HG03432 (cell line): Measurements from ENCODE around the gene IRF2.
A peak's percentile ranks its signal among the peaks of the same experiment; 100 is the strongest.

ENCODE experiments used
- ATAC-seq: cut with Tn5 transposase; IDR thresholded peaks from one replicate; pipeline ENCODE4 v1.9.1; 2021; ENCODE audit warnings: mild to moderate bottlenecking, moderate library complexity; ENCODE audit not compliant: unreplicated experiment

The IRF2 gene

DNA sequence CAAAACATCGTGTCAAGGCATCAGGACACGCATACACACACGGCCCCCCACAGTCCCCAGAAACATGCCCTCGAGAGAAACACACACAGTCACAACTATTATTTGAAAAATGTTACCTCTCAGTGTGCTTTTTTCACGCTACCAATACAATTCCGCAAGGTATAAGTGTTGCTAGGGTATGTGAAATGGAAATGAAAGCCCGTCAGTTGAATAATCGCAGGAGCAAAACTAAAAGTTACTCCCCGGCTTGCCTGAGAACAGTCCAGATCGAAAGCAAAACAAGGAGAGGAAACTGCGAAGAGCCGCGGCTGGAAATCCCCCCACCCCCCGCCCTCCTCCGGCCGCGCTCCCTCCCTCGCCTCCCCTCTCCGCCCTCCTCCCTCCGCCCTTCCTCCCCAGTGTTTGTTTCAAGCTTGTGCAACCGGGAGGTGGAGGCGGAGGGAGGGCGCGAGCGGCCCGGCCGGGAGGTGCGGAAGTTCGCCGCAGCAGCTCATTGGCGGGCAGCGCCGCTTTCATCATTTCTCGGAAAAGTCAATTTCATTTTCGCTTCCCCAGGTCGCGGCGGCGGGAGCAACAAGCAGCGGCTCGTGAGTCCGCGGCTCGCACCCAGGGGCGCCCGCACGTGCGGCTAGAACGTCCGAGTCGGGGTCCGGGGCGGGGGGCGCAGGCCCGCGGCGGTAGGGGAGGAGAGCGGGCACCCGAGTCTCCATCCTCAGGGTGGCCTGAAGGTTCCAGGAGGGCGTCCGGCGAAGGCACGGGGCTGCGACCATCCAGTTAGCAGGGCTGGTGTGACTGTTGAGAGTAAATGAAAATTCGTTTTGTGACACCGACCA, at the start of gene IRF2:
Gene IRF2, minus strand, starts transcription at position 288 of the 833 bp plus-strand sequence. CDS start 45,486 bp downstream, outside the sequence.
- ATAC-seq, result peak; percentile 71

DNA sequence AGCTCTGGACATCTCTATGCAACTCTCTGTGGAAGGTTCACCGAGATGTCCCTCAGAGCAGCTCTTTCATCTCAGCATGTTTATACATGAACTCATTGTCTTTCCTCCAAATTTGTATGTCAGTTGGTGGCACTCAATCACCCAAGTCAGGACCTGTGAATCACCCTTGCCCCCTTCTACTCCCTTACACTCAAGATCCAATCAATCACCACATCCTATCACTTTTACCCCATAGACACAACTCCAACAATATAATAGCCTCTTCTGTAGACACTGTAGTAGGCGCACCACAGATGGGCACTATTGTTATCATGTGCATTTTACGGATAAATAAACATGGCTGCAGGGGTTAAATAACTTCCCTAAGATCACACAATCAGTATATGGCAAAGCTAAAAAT, 41.3 kb upstream of the IRF2 start:
- no peak for ATAC-seq

DNA sequence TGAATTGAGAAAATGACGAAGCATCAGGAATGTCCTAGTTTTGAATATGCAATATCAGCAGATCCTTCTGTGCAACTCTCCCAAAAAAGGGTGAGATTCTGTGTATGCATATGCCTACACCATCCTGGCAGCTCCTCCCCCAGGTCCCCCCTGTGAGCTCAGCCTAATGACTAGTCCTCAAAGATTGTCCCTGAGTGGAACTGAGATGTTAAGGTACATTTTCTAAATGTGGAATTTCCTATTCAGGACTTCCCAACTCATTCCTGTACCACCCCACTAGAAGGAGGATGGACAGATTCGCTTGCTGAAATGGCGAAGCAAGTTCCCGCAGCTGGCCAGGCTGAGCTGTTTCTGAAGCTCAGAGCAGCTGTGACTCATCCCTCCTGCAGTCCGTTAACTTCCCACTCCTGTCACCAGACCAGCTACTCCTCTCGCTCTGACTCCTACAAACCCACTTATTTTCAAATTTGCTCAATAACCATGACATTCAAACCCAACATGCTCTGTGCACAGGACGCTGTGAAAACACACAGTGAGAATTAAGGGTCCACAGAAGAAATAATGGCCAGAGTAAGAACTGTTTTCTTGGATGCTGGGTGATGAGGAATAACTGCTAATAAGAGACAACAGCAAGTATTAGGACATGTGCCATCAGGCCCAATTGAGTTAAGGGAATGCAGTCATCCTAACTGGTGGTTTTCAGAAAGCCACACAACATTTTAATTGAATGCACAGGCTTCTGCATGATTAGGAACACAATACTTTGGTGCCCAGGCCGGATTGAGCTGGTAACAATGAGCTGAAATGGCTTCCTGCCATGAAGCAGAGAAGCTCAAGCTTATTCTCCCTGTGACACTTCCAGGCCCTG, 40.0 kb upstream of the IRF2 start:
- ATAC-seq, result peak; percentile 97

DNA sequence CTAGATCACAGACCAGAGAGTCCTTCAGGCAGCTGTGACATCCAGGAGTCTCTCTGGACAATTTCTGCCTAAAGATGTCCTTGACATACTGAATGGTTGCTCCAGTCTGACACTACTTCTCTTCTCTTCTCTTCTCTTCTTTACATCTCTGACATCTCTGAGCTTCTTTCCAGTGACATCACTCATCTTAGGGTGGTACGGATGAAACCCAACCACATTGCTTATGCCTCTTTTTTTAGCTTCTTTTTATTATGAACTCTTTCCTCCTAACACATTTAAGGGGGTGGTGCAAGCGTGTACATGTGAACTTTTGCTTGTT, 39.4 kb upstream of the IRF2 start:
- peak; percentile 17 for ATAC-seq

DNA sequence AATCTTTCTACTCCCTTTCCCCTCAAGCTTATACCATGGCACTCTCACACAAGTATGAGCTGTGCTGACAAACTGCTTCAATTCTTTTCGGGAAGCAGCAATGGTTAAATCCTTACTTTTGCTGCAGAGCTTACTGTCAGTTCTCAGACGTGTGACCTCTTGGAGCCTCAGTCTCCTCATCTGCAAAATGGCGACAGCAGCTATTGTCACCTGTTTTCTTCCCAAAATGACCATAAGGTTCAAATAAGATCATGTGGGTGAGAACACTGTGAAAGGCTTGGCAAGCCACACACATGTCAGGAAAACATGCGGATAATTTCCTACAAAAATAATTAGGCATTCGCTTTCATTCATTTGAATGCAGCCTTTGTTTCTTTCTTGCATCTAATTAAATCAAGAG, 36.8 kb upstream of the IRF2 start:
- ATAC-seq, result no peak

DNA sequence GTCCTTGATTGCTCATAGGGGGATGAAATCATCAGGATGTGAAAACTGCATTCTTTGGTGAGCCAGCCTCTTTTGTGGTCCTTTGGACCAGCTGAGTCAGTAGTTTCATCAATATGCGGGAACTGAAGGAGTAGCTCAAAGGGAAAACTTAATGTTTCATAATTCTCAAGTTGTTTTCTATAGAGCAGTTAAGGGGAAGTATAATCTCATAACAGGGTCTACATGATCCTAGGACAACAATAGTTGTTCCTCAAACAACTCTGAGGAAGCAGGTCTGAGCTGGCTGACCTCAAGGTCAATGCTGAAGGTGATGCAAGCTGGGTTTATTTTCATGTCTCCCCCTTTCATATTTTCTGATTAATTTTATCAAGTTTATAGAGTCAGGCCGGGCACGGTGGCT, 36.1 kb upstream of the IRF2 start:
- ATAC-seq, result no peak

DNA sequence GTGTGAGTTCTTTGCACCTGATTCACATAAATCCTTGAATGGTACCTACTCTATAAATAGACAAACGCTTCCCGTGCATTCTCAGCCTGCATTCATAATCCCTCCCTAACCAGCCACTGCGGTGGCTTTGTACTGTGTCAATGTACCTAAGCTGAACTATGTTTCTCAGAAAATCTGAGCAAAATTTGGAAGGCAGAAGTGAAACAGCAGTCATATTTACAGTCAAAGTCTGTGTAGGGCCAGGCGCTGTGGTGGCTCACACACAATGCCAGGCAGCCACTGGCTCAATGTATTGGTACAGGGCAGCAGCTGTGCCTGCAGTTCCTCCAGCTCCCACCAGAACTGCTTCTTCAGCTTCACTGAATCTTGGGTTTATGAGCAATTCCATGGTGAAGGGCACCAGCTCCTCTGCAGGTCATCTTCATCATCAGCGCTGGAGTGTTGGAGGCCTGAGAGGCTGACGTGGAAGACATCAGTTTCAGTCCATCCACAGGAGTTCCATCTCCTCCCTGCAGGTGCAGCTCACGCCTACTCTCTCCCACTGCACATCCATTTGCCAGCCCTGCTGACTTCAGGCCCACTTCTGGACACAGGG, 32.3 kb upstream of the IRF2 start:
- ATAC-seq, result peak; percentile 96

DNA sequence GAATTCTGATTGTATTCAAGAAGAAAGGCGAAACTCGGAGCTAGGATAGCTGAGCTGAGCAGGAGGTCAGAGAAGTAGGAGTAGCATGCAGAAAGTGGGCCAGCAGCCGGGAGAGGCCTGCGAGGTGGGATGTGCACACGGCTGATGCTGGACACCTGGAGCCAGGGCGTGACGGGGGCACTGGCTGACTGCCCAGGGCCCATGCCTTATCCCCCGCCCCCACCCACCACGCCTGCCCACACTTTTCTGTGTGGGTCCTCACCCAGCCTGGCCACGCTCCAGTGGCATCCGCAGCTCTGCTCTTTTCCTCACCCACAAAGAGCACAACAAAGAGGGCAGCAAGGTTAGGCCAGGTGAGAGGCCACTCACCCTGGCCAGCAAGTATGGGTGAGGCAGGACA, 30.0 kb upstream of the IRF2 start:
- ATAC-seq, result peak; percentile 1

DNA sequence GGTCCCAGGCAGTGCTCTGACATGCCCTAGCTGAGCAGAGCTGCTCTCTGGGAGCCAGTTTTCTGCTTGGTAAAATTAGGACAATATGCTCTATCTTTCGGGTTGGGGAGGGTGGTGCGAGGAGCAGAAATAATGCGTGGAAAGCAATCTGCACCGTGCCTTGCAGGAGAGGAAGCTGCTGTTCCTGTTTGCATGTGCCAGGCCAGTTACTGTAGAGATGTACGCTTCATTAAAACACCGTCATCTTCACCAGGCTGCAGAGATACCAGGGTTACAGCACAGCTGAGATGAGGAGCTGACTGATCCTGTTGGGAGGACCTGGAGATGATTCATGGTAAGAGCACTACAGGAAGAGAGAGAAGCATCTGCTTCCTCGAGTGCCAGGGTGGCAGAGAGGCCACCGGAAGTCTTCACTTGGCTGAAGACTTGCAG, 29.5 kb upstream of the IRF2 start:
- peak; percentile 29 for ATAC-seq

DNA sequence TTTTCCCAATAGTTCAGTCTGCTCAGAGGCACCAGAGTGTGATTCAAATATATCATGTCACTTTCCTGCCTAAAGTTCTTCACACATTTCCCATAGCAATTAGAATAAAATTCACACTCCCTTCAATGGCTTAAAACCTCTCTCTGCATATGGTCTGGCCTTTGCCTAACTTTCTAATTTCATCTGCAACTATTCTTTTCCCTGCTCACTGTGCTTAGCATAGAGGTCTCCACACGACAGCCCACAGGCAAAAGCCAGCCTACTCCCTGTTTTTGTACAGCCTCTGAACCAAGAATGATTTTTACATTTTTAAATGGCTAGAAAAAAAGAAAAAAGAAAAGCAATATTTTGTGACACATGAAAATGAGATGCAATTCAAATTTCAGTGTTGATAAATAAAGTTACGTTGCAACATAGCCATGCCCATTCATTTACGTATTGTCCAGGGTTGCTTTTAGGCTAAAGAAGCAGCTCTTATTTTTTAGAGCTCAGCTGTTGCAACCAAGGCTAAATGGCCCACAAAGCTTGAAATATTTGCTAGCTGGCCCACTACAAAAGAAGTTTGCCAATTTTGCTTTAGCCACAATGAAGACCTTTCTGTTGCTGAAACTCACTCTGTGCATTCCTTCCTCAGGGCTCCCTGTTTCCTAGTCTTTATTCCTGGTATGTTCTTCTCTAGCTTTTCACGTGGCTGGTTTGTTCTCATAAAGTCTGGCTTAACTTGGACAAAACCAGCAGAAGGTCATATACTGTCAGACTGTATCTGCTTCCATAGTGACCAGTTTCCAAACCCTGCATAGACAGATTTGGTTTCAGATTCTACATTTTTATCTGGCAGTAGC, 26.6 kb upstream of the IRF2 start:
- no peak for ATAC-seq

DNA sequence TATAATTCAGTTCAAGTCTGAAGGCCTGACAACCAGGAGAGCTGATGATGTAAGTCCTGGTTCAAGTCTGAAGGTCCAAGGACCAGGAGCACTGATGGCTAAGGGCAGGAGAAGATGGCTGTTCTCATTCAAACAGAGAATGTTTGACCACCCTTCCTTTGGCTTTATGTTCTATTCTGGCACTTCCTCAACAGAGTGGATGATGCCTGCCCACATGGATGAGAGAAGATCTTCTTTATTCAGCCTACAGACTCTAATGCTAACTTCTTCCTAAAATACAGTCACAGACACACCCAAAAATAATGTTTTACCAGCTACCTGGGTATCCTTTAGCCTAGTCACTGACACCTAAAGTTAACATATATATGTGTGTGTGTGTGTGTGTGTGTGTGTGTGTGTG, 25.6 kb upstream of the IRF2 start:
- no peak for ATAC-seq

DNA sequence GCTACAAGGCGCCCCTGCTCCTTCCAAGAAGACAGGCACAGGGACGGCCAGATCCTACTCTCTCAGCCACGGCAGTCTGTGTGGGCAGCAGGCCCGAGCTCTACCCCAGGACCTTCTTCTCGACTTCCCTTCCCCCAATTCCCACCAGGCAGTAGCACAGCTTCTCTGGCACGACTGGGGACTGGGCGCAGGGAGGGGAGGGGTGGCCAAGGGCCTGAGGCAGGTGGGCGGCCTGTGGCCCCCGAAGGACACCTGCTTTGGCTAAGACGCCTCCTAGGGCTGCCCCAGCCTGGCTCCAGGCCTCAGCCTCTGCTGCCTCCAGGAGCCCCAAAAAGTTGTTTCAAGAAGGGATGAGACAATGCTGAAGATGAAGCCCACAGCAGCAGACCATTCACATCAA, 24.2 kb upstream of the IRF2 start:
- ATAC-seq, result no peak

DNA sequence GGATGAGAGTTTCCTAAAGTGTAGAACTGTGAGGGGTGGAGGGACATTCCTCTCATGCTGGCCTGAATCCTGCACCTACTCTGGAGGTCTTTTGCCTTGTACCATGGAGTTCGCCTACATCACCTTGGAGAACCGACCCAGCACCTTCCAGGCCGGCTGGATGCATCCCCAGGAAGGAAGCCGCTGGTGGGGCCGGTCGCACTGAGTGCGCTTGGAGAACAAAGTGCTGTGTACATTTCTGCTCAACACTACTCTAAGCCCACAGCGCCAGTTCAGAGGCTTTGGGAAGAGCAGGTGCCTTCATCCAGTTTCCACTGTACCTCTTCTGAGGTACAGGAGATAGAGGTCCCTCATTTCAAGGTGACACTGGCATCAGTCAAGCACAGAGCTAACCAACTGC, 15.4 kb upstream of the IRF2 start:
- no peak for ATAC-seq

DNA sequence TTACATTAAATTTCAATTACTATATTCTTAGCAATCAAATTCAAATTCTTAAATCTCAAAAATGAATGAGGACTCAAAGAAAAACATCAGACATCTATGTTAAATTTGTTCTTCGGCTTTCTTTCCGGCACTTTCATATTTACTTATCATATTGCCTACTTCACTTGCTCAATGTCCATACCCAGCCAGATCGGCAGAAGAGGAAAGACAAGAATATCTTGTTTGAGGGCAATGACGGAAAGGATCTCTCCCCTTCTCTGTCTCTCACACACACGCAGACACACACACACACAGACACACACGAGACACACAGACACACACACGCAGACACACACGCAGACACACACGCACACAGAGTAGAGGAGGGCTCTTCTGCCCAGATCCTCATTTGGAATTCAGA, 13.2 kb upstream of the IRF2 start:
- no peak for ATAC-seq

DNA sequence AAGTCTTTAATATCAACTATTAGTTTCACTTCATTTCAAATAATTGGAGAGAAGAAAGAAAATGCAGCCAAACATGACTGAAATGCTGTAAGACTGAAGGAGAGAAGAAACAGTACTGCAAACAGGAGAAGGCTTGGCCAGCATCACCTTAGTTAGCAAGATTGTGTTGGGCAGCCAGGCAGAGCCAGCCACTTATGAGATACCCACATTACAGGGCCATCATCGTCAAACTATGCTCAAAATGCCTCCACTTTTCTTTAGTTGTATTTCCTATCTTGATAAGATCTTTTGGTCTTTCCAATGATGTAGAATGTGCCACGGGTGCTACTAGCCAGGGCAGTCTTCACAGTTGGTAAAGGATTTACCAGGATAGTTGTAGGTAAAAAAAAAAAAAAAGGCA, 10.9 kb upstream of the IRF2 start:
- ATAC-seq, result no peak

DNA sequence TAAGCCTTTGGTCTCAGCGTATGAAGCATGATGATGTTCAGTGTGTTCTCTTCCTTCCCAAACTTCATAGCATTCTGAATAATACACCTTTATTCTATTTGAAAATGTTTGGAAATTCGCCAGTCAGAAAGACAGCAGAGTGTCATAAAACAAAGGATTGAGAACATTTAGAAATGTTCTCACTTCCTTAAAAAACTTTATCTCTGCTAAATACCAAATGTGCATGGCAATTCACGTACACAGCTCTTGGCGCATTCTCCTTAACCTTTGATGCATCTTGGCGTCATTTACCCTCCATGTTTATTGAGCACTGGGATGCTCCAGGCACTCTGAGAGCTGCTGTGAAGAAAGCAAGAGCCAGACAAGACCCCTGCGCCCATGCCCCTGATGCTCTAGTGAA, 7.2 kb upstream of the IRF2 start:
- no peak for ATAC-seq

DNA sequence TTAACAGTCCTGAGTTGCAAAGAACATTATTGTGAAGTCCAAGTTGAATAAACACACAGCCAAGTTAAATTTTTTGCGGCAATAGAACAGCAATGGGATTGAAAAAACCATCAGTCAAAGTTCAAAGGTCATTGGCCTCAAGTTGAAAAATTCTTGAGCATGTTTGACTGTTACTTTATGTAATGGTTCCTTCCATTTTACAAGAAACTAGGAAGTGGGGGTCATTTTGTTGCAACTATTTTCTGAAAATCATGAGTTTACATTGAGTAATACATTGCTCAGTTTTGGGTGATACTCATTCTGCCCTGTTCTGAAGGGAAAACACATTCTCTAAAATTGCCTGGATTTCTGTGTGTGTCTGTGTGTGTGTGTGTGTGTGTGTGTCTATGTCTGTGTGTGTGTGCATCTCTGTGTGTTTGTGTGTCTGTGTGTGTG, 5.2 kb upstream of the IRF2 start:
- ATAC-seq, result no peak

DNA sequence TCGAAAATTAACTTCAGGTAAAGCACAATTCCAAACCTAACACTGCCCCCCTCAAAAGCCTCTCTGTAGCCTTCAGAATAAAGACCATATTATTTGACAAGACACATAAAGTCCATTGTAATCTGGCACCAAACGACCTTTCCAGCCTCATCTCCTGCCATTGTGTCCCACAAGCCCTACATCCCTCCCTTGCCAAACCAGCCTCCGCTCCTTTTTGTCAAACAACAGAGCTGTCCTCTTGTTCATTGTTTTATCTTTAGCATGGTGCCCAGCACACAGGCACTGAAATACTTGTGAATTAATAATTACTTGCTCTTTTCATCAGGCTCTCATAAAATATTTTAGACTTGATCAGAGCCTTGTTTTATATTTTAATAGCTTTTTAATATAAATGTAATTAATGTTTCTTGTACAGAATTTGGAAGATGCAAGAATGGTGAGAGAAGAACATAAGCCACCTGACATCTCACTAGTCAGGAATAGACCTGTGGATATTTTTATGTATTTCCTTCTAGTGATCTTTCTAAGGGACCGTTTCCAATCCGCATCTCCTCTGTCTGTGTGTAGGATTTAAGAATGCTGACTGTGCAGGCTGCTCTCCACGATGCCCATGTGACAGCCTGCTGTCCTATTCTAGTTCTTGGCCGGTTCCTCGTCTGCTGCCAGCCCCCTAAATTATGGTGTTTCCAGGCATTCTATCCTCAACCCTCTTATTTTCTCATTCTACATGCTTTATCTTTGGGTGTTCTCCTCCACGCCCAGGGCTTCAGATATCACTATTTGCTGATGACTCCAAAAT, 3.0 kb upstream of the IRF2 start:
- no peak for ATAC-seq

DNA sequence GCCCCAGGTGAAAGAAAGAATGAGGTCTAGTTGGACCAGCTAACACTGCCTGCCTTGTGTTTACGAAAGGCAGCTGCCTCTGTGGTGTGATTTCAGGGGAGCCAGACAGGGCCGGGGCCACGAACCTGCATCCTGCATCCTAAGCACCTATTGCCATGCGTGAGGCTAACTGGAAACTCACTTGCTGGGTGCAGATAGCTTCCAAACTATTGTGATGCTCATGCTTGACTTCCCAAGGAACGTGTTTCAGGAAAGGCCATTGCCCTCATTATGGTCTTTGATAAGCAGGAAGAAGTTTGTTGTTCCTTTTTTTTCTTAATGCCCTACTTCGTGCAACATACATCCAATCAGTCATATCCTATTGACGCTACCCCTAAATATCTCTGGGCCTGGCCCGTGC, 2.3 kb upstream of the IRF2 start:
- ATAC-seq, result no peak

DNA sequence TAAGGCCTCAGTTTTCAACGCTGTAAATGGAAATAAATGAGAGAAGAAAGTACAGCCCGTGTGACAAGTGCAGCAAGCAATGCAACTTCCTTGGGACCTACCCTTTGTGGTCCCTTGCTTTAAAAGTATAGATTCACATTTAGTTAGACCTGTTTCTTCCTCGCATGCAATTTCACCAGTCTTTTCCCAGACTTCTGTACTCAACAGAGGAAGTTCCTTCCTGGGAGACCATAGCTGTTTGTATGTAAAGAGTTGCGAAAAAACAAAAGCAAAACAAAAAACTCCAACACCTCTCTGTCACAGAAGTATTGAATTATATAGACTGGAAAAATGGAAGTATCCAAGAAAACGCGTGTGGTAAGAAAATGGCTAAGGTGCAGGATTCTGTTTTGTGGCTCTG, 1.1 kb upstream of the IRF2 start:
- ATAC-seq, result no peak
